Prostate gland (tissue), 2 donors: ENCODE measurements around the gene SCYGR3. TPM values are rescaled to one million over a fixed set of nuclear protein-coding genes. Genes with fewer than 3 reads are reported as not detected.

Experiments used
- DNase-seq: peaks from one replicate; pipeline ENCODE4 v3.0.0-alpha.2; 2019; ENCODE audit warnings: low spot score
- H3K27ac ChIP-seq, 2 donors: fragments of 200-600 bp; sonication (generic); 2 replicates each; pipeline ENCODE4 v1.5.1; 2017 to 2019
- H3K27me3 ChIP-seq: fragments of 200-600 bp; sonication (generic); replicated peaks from 2 replicates; pipeline ENCODE4 v1.5.1; 2019; ENCODE audit not compliant: insufficient read depth
- H3K36me3 ChIP-seq, 2 donors: fragments of 200-600 bp; sonication (generic); 1 replicate in 1 of 2; 2 replicates in 1 of 2; pipeline versions ENCODE4 v1.5.1 to v1.8.1; 2017 to 2019
- H3K4me1 ChIP-seq: fragments of 200-600 bp; sonication (generic); replicated peaks from 2 replicates; pipeline ENCODE4 v1.5.1; 2019
- H3K4me3 ChIP-seq, 2 donors: fragments of 200-600 bp; sonication (generic); 2 replicates each; pipeline ENCODE4 v1.5.1; 2017 to 2019
- H3K9me3 ChIP-seq: fragments of 200-600 bp; sonication (generic); 2 replicates; pipeline ENCODE4 v1.5.1; 2017
- CTCF ChIP-seq, 4 experiments: fragments of 200-600 bp in 2 of 4; fragments of 450-650 bp in 2 of 4; sonication (generic) in 2 of 4; IDR thresholded peaks; 1 replicate in 3 of 4; 2 replicates in 1 of 4; pipeline ENCODE4 v1.5.1; 2016 to 2019; ENCODE audit warnings: antibody characterized with exemption in 4 of 4, mild to moderate bottlenecking in 2 of 4, moderate library complexity in 2 of 4
- POLR2A ChIP-seq: fragments of 450-650 bp; IDR thresholded peaks from one replicate; pipeline ENCODE4 v1.6.1; 2016; ENCODE audit warnings: antibody characterized with exemption, mild to moderate bottlenecking
- POLR2AphosphoS5 ChIP-seq: sonication (generic); formaldehyde crosslinking; IDR thresholded peaks from one replicate; pipeline ENCODE4 v1.6.1; 2017; ENCODE audit warnings: antibody characterized with exemption
- WGBS: methylation state at CpG from one replicate; pipeline ENCODE4 v1.1.5; 2018; 5-methylcytosine and 5-hydroxymethylcytosine counted together
- intact Hi-C: fragments of 100-400 bp; cut with DNase I; formaldehyde crosslinking; loops from one replicate; pipeline ENCODE4 v1.14.2; 2022
- total RNA-seq, 2 donors: library from RNA; depleted of rRNA; stranded (reverse); fragments of >200 nt; gene quantifications; one replicate each; pipeline ENCODE4 v1.1.0, GENCODE V29; 2016

SCYGR3 gene
- total RNA-seq, 2 donors from 2014 or later: not detected

GRCh38 chr2:227592694-227593387 lies 21.8 kb downstream of the SCYGR3 start:
- Histone ChIP-seq H3K4me3 (no peak overlapping the region), H3K36me3 (no peaks in the 10 kb centered on the region), H3K27ac (no peak overlapping the region), H3K27me3 (no peaks in the 10 kb centered on the region), H3K9me3 (no peaks in the 10 kb centered on the region), H3K4me1 (no peaks in the 10 kb centered on the region)
- 96% methylated on average over 1 of the region's 1 CpG for WGBS
- TF ChIP-seq POLR2AphosphoS5 (no peak), CTCF (IDR thresholded peaks at IDR 0.05) (no peak), POLR2A (no peak)
- no peak for DNase-seq
- intact Hi-C loops: no loop called here

DNA sequence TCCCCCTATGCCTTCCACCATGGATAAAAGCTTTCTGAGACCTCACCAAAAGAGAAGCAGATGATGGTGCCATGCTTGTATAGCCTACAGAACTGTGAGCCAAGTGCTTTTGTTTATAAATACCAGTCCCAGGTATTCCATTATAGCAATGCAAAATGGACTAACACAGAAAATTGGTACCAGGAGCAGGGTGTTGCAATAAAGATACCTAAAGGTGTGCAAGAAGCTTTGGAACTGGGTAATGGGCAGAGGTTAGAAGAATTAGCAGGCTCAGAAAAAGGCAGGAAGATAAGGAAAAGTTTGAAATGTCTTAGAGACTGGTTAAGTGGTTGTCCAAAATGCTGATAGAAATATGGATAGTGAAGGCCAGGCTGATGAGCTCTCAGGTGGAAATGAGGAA lies 32.3 kb downstream of the SCYGR3 start:
- intact Hi-C loops: no loop called here
- H3K9me3 ChIP-seq: no peaks in the 10 kb centered on the region
- no peak for TF ChIP-seq CTCF (IDR thresholded peaks at IDR 0.05)
- no peak for TF ChIP-seq POLR2A
- TF ChIP-seq POLR2AphosphoS5: no peak
- DNase-seq: no peak
- no peak overlapping the region for H3K27ac ChIP-seq
- H3K4me3 ChIP-seq: no peak overlapping the region
- H3K4me1 ChIP-seq: no peaks in the 10 kb centered on the region
- no peaks in the 10 kb centered on the region for H3K36me3 ChIP-seq
- no peaks in the 10 kb centered on the region for H3K27me3 ChIP-seq

DNA sequence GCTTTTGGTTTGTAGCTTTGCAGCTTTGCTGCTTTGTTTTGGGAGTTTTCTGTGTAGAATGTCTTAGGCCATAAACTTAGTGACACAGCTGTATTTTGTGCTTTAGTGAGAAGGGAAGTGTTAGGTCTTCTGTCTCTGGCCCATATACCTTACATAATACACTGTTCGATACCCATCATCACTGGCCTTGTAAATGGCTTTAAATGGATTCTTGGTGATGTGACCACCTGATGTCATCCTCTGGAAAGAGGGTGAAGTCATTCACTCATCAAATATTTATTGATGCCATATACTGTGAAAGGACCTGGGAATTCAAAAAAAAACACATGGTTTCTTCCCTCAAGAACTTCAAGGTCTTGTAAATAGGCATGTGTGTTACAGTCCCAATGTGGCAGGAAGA lies 34.8 kb downstream of the SCYGR3 start:
- H3K9me3 ChIP-seq: no peaks in the 10 kb centered on the region
- H3K4me3 ChIP-seq: no peak overlapping the region
- no peak for DNase-seq
- no peaks in the 10 kb centered on the region for H3K27me3 ChIP-seq
- intact Hi-C loops: no loop called here
- no peaks in the 10 kb centered on the region for H3K36me3 ChIP-seq
- H3K27ac ChIP-seq: no peak overlapping the region
- no peaks in the 10 kb centered on the region for H3K4me1 ChIP-seq
- TF ChIP-seq POLR2A (no peak), POLR2AphosphoS5 (no peak), CTCF (IDR thresholded peaks at IDR 0.05) (no peak)
- WGBS: 89% methylated on average over 1 of the region's 1 CpG

DNA sequence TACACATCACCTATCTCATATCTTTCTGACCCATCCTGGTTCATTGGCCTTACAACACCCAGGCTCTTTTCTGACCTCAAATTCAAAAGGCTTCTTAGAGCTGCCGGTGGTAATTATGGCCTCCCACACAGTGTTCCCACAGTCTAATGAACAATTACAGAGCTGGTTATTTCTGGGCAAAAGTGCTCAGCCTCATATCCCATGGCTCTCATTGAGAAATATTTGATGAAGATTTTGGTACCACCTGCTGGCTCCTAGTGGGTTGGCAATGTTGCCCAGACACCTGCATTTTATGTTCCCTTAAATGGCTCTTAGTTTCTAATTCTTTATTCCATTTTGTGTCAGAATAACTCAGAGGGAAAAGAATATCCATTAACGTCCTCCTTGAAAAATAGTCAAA lies 36.0 kb downstream of the SCYGR3 start:
- Histone ChIP-seq H3K27me3 (no peaks in the 10 kb centered on the region), H3K36me3 (no peaks in the 10 kb centered on the region), H3K9me3 (no peaks in the 10 kb centered on the region), H3K4me3 (no peak overlapping the region), H3K27ac (no peak overlapping the region), H3K4me1 (no peaks in the 10 kb centered on the region)
- intact Hi-C loops: no loop called here
- TF ChIP-seq POLR2A (no peak), CTCF (IDR thresholded peaks at IDR 0.05) (no peak), POLR2AphosphoS5 (no peak)
- DNase-seq: no peak
- 77% methylated on average over 2 of the region's 2 CpGs for WGBS

DNA sequence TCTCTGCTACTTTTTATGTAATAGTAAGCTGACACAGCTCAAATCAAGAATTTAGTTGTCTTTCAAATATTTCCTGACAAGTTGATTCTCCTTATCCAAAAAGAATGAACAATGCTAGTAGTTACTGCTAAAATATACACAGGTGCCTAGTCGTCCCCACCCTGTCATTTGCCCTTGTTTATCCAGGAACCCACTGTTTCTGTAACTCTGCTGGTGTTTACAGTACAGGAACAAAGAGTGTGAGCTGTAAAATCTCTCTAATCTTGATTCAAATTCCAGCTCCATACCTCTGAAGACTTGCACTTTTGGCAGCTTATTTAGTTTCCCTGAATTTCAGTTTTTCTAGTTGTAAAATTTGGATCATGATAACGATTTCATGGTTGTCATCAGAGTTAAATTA lies 37.1 kb downstream of the SCYGR3 start:
- Histone ChIP-seq H3K27me3 (no peaks in the 10 kb centered on the region), H3K36me3 (no peaks in the 10 kb centered on the region), H3K9me3 (no peaks in the 10 kb centered on the region), H3K4me1 (no peaks in the 10 kb centered on the region), H3K27ac (peak overlapping the region in 1 of 2 donors; percentile 47), H3K4me3 (no peak overlapping the region)
- intact Hi-C loops: no loop called here
- WGBS: 13% methylated on average over 2 of the region's 2 CpGs
- peak; percentile 69 for TF ChIP-seq POLR2AphosphoS5
- no peak for TF ChIP-seq POLR2A
- DNase-seq: peak; percentile 37
